ENCODE measurements around the gene C10orf95. TPM values are rescaled to one million over a fixed set of nuclear protein-coding genes. Genes with fewer than 3 reads are reported as not detected.

Gene C10orf95
- polyA plus RNA-seq, 1 of the 3 experiments (the other 2 are of a cell fraction): 0.07 TPM

- POLR2A ChIA-PET: no interaction called here
- Histone ChIP-seq H3K27ac (ENCODE audit: low read depth in 2 of 2, low read length in 1 of 2) (peak overlapping the region in 1 of 2 experiments; percentile 56; a peak in 1 of 4 replicates), H3K79me2 (ENCODE audit: insufficient read depth) (no peaks in the 10 kb centered on the region), H3K4me1 (ENCODE audit: control insufficient read depth in 1 of 2, insufficient read depth in 2 of 2, low read depth in 1 of 2, low read length in 1 of 2) (peaks cover 0 to 27% of the 10 kb centered on the region in 2 experiments; a peak in 2 of 4 replicates), H3K36me3 (replicated peaks in 1 of 2; ENCODE audit: control insufficient read depth in 1 of 2, insufficient read depth in 2 of 2, low read length in 1 of 2) (no peaks in the 10 kb centered on the region), H2AFZ (ENCODE audit: low read depth) (no peak overlapping the region), H3K9ac (no peak overlapping the region), H3K27me3 (ENCODE audit: insufficient read depth) (no peaks in the 10 kb centered on the region), H3K9me2 (no peaks in the 10 kb centered on the region), H3K9me3 (no peaks in the 10 kb centered on the region), H3F3A (replicated peaks; ENCODE audit: insufficient read depth) (no peaks in the 10 kb centered on the region), H3K4me2 (peak overlapping the region; percentile 70; the same call in 1 of the 2 replicates), H3K4me3 (ENCODE audit: low read depth in 2 of 2, low read length in 1 of 2) (peak overlapping the region; percentile 51 to 61; a peak in 3 of 4 replicates), H4K20me1 (ENCODE audit: insufficient read depth) (no peaks in the 10 kb centered on the region)
- no peak for DNase-seq
- TF ChIP-seq SIN3A (IDR thresholded peaks at IDR 0.05; ENCODE audit: borderline replicate concordance, low read depth, low read length) (no peak), GATA2 (CRISPR knock-in tag; IDR thresholded peaks at IDR 0.05) (no peak), CHD2 (IDR thresholded peaks at IDR 0.05; ENCODE audit: low read length, partially characterized antibody) (no peak), EP300 (IDR thresholded peaks at IDR 0.05; ENCODE audit: borderline replicate concordance in 1 of 2, low read depth in 1 of 2, low read length in 1 of 2) (no peak), RAD21 (IDR thresholded peaks at IDR 0.05; ENCODE audit: low read length) (no peak), TAF1 (IDR thresholded peaks at IDR 0.05; ENCODE audit: borderline replicate concordance, low read depth, low read length) (no peak), ZBTB33 (IDR thresholded peaks at IDR 0.05; ENCODE audit: borderline replicate concordance, low read depth) (no peak), RFX5 (IDR thresholded peaks at IDR 0.05; ENCODE audit: low read length) (no peak), YY1 (IDR thresholded peaks at IDR 0.05; ENCODE audit: low read depth) (no peak), FOXM1 (IDR thresholded peaks at IDR 0.05; ENCODE audit: low read depth) (no peak), RXRA (IDR thresholded peaks at IDR 0.05; ENCODE audit: borderline replicate concordance, low read depth) (no peak), MEF2A (IDR thresholded peaks at IDR 0.05; ENCODE audit: borderline replicate concordance, low read depth) (no peak), USF2 (IDR thresholded peaks at IDR 0.05; ENCODE audit: borderline replicate concordance, low read depth, low read length) (no peak), USF1 (IDR thresholded peaks at IDR 0.05; ENCODE audit: borderline replicate concordance, low read depth) (no peak)
- WGBS (ENCODE audit: low lambda C conversion rate): 72% methylated on average over 10 of the region's 14 CpGs
- CTCF ChIA-PET: interaction anchor here (0.9 to 16.5 kb wide), 5 partner anchors 9 to 178 kb away, joined by 3 to 359 read pairs (median 29); partner anchors contain the start of genes FBXL15, NFKB2 and PSD
Measured at GRCh38 chr10:102408131-102408727, 43.1 kb downstream of the C10orf95 start.

Data from SK-N-SH (cell line).